Smooth muscle cell of bladder (primary cell): ENCODE data around the gene BPIFB6. TPM values are rescaled to one million over a fixed set of nuclear protein-coding genes. Genes with fewer than 3 reads are reported as not detected.

ENCODE experiments used
- total RNA-seq: library from RNA; depleted of rRNA; stranded (reverse); fragments of >200 nt; gene quantifications from 2 replicates; pipeline ENCODE4 v1.2.3, GENCODE V29; 2014

BPIFB6 gene, protein sequence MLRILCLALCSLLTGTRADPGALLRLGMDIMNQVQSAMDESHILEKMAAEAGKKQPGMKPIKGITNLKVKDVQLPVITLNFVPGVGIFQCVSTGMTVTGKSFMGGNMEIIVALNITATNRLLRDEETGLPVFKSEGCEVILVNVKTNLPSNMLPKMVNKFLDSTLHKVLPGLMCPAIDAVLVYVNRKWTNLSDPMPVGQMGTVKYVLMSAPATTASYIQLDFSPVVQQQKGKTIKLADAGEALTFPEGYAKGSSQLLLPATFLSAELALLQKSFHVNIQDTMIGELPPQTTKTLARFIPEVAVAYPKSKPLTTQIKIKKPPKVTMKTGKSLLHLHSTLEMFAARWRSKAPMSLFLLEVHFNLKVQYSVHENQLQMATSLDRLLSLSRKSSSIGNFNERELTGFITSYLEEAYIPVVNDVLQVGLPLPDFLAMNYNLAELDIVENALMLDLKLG
- total RNA-seq, result not detected in 2 replicates

DNA sequence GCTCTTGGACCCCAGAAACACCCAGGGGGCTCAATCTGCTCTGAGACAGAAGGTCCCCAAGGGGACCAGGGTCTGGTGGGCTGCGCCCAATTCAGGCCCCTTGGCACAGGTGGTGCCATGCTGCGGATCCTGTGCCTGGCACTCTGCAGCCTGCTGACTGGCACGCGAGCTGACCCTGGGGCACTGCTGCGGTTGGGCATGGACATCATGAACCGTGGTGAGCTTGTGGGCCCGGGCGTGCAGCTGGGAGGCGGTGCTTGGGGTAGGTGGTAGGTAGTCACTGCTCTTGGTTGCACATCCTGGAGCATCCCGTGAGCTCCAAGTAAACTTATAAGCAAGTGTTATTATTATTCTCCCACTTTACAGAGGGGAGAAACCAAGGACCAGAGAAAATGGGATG lies at the start of gene BPIFB6:
TSS of gene BPIFB6 (plus strand) at position 118 of the 400 bp plus-strand sequence. CDS start at position 118, 0 bp downstream.

DNA sequence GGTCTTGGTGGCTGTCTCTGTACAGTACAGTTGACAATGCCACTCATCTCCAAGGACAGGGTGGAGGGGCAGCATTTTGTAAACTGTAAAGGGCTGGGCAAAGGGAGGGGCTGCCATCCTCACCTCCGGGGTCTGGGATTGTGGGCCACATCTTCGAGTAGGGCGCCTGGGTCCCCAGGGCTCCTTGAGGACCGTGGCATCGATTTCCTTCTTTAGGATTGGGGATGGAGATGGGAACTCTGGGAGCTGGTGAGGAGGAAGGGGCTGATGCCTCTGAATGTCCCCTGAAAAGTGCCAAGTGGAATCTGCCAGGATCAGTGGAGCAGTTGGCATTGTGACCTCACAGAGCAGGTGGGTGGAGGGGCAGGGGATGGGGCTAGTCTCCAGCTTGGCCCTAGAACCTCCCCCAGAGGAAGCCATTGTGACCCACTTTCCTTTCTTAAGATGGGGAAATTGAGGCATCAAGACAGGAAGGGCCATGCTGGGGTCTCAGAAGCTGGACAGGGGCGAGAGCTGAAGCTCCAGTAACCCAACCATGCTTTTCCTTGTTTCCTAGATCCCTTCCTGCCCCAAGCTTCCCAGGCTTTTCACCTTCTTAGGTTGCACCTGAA lies 27.2 kb upstream of the BPIFB6 start, which contains the start of gene SUN5:
TSS of gene SUN5 (minus strand) at position 293 of the 611 bp plus-strand sequence. CDS start at position 200, 93 bp downstream.

DNA sequence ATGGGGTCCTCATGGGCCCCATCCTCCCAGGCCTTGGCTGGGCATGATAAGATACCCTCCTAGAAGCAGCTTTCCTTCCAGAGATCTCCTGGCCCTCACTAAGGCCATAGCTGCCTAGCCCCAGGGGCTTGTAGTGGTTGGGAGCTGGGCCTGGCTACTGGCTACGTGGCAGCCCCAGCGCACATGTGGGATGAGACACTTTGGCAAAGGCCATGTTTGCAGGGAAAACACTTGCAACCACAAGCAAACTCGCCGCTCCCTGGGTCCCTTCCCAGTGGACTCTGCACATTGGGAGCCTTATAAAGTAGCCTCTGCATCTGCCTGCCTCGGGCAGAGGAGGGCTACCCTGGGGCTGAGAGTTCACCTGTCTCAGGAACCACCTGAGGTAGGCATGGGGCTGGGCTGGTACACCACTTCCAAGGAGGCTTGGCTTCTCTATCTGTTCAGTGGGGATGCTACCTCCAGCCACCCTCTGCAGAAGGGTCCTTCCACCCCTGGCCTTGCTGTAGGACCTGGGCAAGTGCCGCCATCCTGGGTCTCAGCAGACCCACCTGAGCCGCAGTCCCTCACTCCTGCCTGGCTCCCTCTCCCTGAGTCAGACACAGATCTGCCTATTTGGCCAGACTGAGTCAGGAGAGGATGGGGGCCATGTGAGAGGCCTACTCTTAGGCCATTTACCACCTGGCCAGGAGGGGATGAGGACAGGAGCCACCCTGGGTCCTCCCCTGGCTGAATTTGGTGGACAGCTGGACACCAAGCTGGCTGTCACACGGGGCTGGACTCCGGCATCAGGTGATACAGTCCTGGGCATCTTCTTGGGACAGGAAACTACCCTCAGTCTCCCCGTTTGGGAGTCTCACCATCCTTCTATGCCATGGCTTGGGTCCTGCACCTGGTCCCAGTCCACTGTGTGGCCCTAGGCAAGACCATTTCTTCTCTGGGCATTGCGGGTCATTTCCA lies 23.8 kb upstream of the BPIFB6 start, which contains the start of gene BPIFB2:
TSS of gene BPIFB2 (plus strand) at position 329 of the 960 bp plus-strand sequence. CDS start 871 bp downstream, outside the sequence.

DNA sequence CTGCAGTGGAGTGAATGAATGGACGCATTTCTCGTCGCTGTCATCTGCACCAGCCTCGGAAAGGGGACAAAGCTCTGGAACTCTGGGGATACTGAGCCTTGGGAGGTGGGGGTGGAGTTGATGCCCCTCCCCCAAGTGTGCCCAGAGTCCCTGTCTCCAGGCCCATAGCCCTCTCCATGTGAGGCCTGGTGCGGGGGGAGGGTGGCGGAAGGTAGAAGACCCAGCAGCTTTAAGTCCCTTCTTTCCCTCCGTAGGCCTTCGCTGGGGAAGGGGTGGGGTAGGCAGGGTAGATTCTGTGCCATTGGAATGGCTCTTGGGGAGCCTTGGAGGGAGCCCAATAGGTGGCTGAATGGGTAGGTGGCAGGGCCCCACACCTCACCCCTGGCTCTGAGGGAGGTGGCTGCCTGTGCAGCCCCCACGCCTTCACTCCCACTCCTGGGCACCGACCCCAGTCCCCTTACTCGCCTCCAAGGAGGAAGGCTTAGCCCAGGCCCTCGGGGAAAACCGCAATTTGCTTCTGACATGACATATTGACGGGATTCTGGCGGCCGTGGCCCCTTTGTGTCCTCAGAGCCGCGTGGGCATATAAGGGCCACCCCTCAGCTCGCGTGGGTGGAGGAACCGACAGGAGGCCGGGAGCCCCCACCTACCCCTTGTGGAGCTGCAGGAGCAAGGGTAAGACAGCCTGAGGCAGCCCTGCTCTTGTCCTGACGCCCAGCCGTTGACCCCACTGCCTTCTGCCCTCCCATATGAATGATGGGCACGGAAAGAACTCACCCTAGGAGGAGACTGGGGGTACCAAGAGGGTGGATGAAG lies 22.1 kb downstream of the BPIFB6 start, which contains the start of gene BPIFB3:
TSS of gene BPIFB3 (plus strand) at position 613 of the 816 bp plus-strand sequence. CDS start 1,533 bp downstream, outside the sequence.

DNA sequence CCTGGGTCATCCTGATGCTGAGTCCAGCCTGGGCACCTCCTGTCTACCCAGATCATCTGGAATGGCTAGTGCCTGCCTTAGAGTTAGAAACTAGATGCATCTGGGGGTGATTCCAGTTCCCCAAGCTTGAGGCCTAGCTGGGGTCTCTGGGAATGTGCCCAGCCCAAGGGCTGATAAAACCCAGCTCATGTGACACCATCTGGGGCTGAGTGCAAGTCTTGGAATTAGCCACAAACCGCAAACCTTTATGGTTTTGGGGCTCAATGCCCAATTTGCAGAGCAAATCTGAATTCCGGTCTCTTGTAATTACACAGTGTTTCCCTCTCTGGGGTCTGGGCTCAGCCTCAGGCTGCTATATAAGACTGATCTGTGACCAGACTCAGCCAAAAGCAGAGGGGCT lies 47.8 kb downstream of the BPIFB6 start, which contains the start of gene BPIFB4:
TSS of gene BPIFB4 (plus strand) at position 385 of the 400 bp plus-strand sequence. CDS start 1,884 bp downstream, outside the sequence.

Other genes with a start within 250 kb of the BPIFB6 start
- gene MAPRE1, start 211.7 kb upstream of the BPIFB6 start, total RNA-seq, result 55.8 and 69.4 TPM in 2 replicates
- gene EFCAB8, start 172.7 kb upstream of the BPIFB6 start, total RNA-seq, result 0.28 TPM in 2 replicates
- gene SUN5, start 27.2 kb upstream of the BPIFB6 start, total RNA-seq, result not detected in 2 replicates
- not detected in 2 replicates for gene BPIFB2, start 23.9 kb upstream of the BPIFB6 start, total RNA-seq
- not detected in 2 replicates for gene BPIFB3, start 22.3 kb downstream of the BPIFB6 start, total RNA-seq
- not detected in 2 replicates for gene BPIFB4, start 48.0 kb downstream of the BPIFB6 start, total RNA-seq
- not detected in 2 replicates for gene BPIFA2, start 136.5 kb downstream of the BPIFB6 start, total RNA-seq
- gene BPIFA3, start 185.7 kb downstream of the BPIFB6 start, total RNA-seq, result not detected in 2 replicates
- not detected in 2 replicates for gene BPIFA1, start 204.3 kb downstream of the BPIFB6 start, total RNA-seq